ENCODE results near the gene EDC4. TPM values are rescaled to one million over a fixed set of nuclear protein-coding genes. Genes with fewer than 3 reads are reported as not detected.
A peak's percentile ranks its signal among the peaks of the same experiment; 100 is the strongest.

EDC4 gene
- total and polyA plus RNA-seq, 9 of the 15 experiments (the other 6 are each of a cell fraction or from before 2014, with no cell fraction given), result 1.1 to 131 (median 74.0) TPM

DNA sequence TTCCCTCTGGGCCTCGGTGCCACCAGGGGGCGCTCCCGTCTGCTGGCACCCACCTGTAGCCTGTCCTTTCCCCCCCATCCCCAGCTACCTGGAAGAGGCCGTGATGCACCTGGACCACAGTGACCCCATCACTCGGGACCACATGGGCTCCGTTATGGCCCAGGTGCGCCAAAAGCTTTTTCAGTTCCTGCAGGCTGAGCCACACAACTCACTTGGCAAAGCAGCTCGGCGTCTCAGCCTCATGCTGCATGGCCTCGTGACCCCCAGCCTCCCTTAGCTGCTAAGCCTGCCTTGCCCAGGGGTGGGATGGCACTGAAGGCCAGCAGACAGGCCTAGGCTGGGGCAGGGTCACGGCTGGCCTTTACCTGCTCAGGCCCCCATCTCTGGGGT, 11.0 kb downstream of the EDC4 start (continued):
- TF ChIP-seq, protein P1, sequence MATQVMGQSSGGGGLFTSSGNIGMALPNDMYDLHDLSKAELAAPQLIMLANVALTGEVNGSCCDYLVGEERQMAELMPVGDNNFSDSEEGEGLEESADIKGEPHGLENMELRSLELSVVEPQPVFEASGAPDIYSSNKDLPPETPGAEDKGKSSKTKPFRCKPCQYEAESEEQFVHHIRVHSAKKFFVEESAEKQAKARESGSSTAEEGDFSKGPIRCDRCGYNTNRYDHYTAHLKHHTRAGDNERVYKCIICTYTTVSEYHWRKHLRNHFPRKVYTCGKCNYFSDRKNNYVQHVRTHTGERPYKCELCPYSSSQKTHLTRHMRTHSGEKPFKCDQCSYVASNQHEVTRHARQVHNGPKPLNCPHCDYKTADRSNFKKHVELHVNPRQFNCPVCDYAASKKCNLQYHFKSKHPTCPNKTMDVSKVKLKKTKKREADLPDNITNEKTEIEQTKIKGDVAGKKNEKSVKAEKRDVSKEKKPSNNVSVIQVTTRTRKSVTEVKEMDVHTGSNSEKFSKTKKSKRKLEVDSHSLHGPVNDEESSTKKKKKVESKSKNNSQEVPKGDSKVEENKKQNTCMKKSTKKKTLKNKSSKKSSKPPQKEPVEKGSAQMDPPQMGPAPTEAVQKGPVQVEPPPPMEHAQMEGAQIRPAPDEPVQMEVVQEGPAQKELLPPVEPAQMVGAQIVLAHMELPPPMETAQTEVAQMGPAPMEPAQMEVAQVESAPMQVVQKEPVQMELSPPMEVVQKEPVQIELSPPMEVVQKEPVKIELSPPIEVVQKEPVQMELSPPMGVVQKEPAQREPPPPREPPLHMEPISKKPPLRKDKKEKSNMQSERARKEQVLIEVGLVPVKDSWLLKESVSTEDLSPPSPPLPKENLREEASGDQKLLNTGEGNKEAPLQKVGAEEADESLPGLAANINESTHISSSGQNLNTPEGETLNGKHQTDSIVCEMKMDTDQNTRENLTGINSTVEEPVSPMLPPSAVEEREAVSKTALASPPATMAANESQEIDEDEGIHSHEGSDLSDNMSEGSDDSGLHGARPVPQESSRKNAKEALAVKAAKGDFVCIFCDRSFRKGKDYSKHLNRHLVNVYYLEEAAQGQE (IDR thresholded peaks at IDR 0.05; ENCODE audit: borderline replicate concordance), result peak; percentile 79
- TF ChIP-seq, protein P1 (CRISPR knock-in tag; IDR thresholded peaks at IDR 0.05; ENCODE audit: low read depth), result no peak
- 0 out of 2 replicates have a peak, but pooled peaks have one; percentile 32 for TF ChIP-seq XRCC5 (IDR thresholded peaks at IDR 0.05; ENCODE audit: low read depth, low read length)
- no peak for TF ChIP-seq ZNF143 (CRISPR knock-in tag; IDR thresholded peaks at IDR 0.05)
- TF ChIP-seq DDX20 (tag; IDR thresholded peaks at IDR 0.05; ENCODE audit: low read depth), result no peak
- peak; percentile 62 for TF ChIP-seq DEAF1 (CRISPR knock-in tag; IDR thresholded peaks at IDR 0.05)
- no peak for TF ChIP-seq ARNT (IDR thresholded peaks at IDR 0.05)
- TF ChIP-seq YY1 (IDR thresholded peaks at IDR 0.05; ENCODE audit: borderline replicate concordance in 1 of 3, control insufficient read depth in 1 of 3, extremely low read depth in 1 of 3, insufficient read depth in 3 of 3, insufficient read length in 1 of 3, insufficient replicate concordance in 2 of 3, low read depth in 1 of 3, low read length in 2 of 3), result no peak
- no peak for TF ChIP-seq NEUROD1 (IDR thresholded peaks at IDR 0.05; ENCODE audit: borderline replicate concordance, low read depth, low read length, partially characterized antibody)
- TF ChIP-seq SNIP1 (IDR thresholded peaks at IDR 0.05; ENCODE audit: low read depth), result no peak
- TF ChIP-seq, protein P2, sequence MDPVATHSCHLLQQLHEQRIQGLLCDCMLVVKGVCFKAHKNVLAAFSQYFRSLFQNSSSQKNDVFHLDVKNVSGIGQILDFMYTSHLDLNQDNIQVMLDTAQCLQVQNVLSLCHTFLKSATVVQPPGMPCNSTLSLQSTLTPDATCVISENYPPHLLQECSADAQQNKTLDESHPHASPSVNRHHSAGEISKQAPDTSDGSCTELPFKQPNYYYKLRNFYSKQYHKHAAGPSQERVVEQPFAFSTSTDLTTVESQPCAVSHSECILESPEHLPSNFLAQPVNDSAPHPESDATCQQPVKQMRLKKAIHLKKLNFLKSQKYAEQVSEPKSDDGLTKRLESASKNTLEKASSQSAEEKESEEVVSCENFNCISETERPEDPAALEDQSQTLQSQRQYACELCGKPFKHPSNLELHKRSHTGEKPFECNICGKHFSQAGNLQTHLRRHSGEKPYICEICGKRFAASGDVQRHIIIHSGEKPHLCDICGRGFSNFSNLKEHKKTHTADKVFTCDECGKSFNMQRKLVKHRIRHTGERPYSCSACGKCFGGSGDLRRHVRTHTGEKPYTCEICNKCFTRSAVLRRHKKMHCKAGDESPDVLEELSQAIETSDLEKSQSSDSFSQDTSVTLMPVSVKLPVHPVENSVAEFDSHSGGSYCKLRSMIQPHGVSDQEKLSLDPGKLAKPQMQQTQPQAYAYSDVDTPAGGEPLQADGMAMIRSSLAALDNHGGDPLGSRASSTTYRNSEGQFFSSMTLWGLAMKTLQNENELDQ (CRISPR knock-in tag; IDR thresholded peaks at IDR 0.05; ENCODE audit: borderline replicate concordance), result no peak
